Prostate gland (tissue), 2 donors: ENCODE data around the gene GNAQ.

Source experiments
- CTCF ChIP-seq, 4 experiments: fragments of 200-600 bp in 2 of 4; fragments of 450-650 bp in 2 of 4; sonication (generic) in 2 of 4; IDR thresholded peaks; 1 replicate in 3 of 4; 2 replicates in 1 of 4; pipeline ENCODE4 v1.5.1; 2016 to 2019; ENCODE audit warnings: antibody characterized with exemption in 4 of 4, mild to moderate bottlenecking in 2 of 4, moderate library complexity in 2 of 4
- POLR2A ChIP-seq: fragments of 450-650 bp; IDR thresholded peaks from one replicate; pipeline ENCODE4 v1.6.1; 2016; ENCODE audit warnings: antibody characterized with exemption, mild to moderate bottlenecking
- POLR2AphosphoS5 ChIP-seq: sonication (generic); formaldehyde crosslinking; IDR thresholded peaks from one replicate; pipeline ENCODE4 v1.6.1; 2017; ENCODE audit warnings: antibody characterized with exemption

- TF ChIP-seq POLR2A = no peak
- TF ChIP-seq CTCF (IDR thresholded peaks at IDR 0.05) = no peak
- no peak for TF ChIP-seq POLR2AphosphoS5
These were observed 177.2 kb downstream of the GNAQ start for GRCh38 chr9:77854258-77854915.
